Activated naive CD4-positive, alpha-beta T cell treated with anti-CD3 and anti-CD28 coated beads for 36 hours (primary cell): ENCODE data around the gene METTL16. TPM values are rescaled to one million over a fixed set of nuclear protein-coding genes. Genes with fewer than 3 reads are reported as not detected.

Experiments
- CTCF ChIA-PET: fragments of 350-600 bp; sonication (Branson Sonifier 250); formaldehyde crosslinking; loops from one replicate; lab custom pipeline; 2021; ENCODE audit warnings: antibody characterized with exemption; lab: Charles Lee
- DNase-seq: peaks from one replicate; pipeline ENCODE4 v3.0.0-alpha.2; 2020
- H3K27ac Mint-ChIP-seq: one replicate; pipeline ENCODE4 v1.8.0; 2021; ENCODE audit warnings: mild to moderate bottlenecking, mixed read lengths
- H3K27me3 Mint-ChIP-seq: one replicate; pipeline ENCODE4 v1.8.0; 2021; ENCODE audit warnings: low read depth, mixed read lengths
- H3K36me3 Mint-ChIP-seq: one replicate; pipeline ENCODE4 v1.8.0; 2021; ENCODE audit warnings: low read depth, mixed read lengths
- H3K4me1 Mint-ChIP-seq: one replicate; pipeline ENCODE4 v1.8.0; 2021; ENCODE audit warnings: low read depth, mixed read lengths
- H3K4me3 Mint-ChIP-seq: one replicate; pipeline ENCODE4 v1.8.0; 2021; ENCODE audit warnings: mild to moderate bottlenecking, moderate library complexity, mixed read lengths
- H3K9me3 Mint-ChIP-seq: one replicate; pipeline ENCODE4 v1.8.0; 2021; ENCODE audit warnings: mixed read lengths
- intact Hi-C: fragments of 100-400 bp; cut with micrococcal nuclease; formaldehyde crosslinking; loops from one replicate; pipeline ENCODE4 v1.15.1; 2023
- total RNA-seq, 2 experiments: library from RNA; stranded (reverse); gene quantifications; one replicate each; pipeline ENCODE4 v1.2.3, GENCODE V29; 2021

Gene METTL16
- total RNA-seq, 2 experiments from 2014 or later: 44.8 to 45.5 TPM

DNA sequence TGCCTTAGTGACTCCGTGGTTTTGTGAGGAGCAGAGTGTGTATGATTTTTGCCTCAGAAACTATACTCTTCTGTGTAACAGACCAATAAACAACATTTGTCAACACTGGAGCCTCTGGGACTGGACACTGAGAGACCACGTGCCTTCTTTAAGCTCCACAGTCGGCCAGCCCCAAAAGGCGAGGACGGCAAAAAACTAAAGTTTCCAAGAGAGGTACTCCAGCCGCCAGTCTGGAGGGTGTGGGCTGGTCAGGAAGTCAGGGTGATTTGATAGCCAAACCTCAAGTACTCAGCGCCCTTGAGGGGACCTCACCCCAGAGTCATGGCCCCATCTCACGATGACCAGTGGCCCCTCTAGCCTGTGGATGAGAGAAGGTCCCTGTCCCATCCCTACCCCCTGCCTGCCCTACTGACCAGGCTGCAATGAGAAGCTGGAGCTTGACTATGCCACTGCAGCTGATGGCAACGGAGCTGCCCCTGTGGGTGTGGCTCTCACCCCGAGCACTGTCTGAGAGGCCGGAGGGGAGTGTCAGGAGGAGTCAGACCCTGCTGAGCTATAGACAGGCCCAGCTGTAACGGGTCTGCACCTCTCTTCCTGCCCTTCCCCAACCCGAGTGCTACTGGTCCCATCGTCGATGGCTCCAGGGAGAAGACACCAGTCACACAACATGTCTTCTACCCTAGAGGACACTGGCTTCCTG, 130.6 kb downstream of the METTL16 start:
- CTCF ChIA-PET: interaction anchor here (0.5 to 7.2 kb wide), 10 partner anchors 11 to 176 kb away, joined by 3 to 247 read pairs (median 6); no protein-coding TSS in a partner anchor
- Mint-ChIP-seq H3K27me3 (no peaks in the 10 kb centered on the region), H3K4me3 (no peak overlapping the region), H3K27ac (no peak overlapping the region), H3K4me1 (no peaks in the 10 kb centered on the region), H3K9me3 (no peaks in the 10 kb centered on the region), H3K36me3 (no peaks in the 10 kb centered on the region)
- intact Hi-C loops: no loop called here
- no peak for DNase-seq

DNA sequence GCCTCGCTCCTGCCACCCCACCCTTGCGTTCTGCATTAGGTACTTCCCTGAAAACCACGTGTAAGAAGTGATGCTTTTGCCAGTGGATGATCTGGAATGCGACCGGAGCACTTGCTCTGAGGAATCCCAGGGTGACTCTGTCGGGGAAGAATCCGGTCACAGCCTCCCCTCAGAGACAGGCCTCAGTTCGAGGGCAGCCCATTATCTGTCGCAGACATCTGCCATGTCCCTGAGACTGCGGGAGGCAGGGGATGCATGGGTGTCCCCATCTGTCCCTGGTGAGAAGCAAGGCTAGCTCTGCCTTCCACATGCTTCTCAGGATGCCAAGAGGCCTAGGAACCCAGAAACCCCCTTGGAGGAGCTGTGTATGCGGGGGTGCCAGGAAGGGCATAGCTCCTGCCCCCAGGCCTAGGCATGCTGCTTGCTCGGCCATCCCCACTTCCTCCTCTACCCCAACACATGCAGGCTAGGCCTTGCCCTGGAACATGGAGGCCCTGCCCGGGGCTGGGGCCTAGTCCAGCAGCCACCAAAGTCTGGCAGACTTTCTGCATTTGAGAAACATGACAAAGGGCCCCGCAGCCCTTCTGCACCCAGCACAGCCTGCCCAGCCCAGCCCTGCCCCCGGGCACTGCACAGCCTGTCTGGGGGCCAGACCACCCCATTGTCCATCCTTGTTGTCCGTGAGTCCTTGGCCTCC, 131.3 kb downstream of the METTL16 start:
- DNase-seq: no peak
- CTCF ChIA-PET: interaction anchor here (7.2 kb wide), 1 partner anchor 37 kb away, joined by 247 read pairs; no protein-coding TSS in a partner anchor
- no peaks in the 10 kb centered on the region for H3K9me3 Mint-ChIP-seq
- no peaks in the 10 kb centered on the region for H3K4me1 Mint-ChIP-seq
- H3K36me3 Mint-ChIP-seq: no peaks in the 10 kb centered on the region
- H3K4me3 Mint-ChIP-seq: no peak overlapping the region
- H3K27ac Mint-ChIP-seq: no peak overlapping the region
- H3K27me3 Mint-ChIP-seq: no peaks in the 10 kb centered on the region
- intact Hi-C loops: no loop called here

DNA sequence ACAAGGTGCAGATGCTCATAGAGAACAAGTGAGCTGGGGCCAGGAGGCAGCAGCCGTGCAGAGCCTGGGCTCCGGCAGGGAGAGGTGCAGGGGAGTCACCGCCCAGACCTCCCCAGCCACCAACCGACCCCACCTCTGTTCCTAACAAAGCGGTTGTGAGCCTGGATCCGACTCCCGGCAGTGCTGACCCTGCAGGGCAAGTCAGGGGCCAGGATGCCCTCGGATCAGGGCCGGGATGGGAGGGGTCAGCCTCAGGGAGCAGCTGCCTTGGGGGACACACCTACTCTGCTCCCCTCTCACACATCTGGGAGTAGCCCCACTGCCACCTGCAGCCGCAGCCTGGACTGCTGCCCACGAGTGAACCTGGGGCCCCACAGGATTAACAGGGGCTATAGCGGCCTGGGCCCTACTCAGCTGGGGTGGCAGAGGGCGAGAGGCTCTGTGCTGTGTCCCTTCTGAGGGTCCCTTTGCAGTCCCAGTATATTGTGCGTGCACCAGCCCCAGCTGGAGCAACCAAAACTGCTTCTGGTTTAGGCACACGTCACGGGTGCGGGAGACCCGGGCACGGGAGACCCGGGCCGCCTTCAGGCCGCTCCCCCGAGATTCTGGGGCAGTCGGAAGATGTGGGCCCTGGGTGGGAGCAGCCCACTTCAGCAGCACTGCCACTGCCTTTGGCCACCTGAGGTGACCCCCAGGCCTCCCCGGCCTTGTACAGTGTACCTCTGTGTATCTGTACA, 132.0 kb downstream of the METTL16 start:
- Mint-ChIP-seq H3K27ac (no peak overlapping the region), H3K4me1 (no peaks in the 10 kb centered on the region), H3K36me3 (no peaks in the 10 kb centered on the region), H3K4me3 (no peak overlapping the region), H3K27me3 (no peaks in the 10 kb centered on the region), H3K9me3 (no peaks in the 10 kb centered on the region)
- CTCF ChIA-PET: interaction anchor here (1.1 to 7.2 kb wide), 2 partner anchors 36 to 38 kb away, joined by 5 to 247 read pairs; no protein-coding TSS in a partner anchor
- DNase-seq: no peak
- intact Hi-C loops: no loop called here

GRCh38 chr17:2378905-2379304, 132.8 kb downstream of the METTL16 start:
- DNase-seq: no peak
- intact Hi-C loops: no loop called here
- CTCF ChIA-PET: interaction anchor here (0.6 to 1.1 kb wide), 2 partner anchors 37 to 82 kb away, joined by 4 to 5 read pairs; no protein-coding TSS in a partner anchor
- H3K36me3 Mint-ChIP-seq: no peaks in the 10 kb centered on the region
- no peak overlapping the region for H3K4me3 Mint-ChIP-seq
- no peak overlapping the region for H3K27ac Mint-ChIP-seq
- H3K27me3 Mint-ChIP-seq: no peaks in the 10 kb centered on the region
- H3K4me1 Mint-ChIP-seq: no peaks in the 10 kb centered on the region
- H3K9me3 Mint-ChIP-seq: no peaks in the 10 kb centered on the region

DNA sequence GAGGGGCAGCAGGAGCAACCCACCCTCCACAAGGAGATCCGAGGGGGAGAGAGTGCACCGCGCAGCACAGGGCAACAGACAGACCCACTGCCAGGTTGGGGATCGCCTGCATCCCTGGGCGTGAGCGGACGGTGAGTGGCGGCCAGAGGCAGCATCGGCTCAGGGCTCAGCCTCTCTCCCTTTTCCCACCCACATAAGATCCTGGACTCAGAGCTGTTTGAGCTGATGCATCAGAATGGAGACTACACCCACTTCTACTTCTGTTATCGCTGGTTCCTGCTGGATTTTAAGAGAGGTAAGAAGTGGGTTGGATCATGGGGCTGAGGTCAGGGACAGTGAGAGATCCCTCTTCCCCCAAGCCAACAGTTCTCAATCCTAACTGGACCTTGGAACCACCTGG, 134.0 kb downstream of the METTL16 start:
- H3K27me3 Mint-ChIP-seq: no peaks in the 10 kb centered on the region
- H3K9me3 Mint-ChIP-seq: no peaks in the 10 kb centered on the region
- CTCF ChIA-PET: interaction anchor here (0.7 kb wide), 1 partner anchor 44 kb away, joined by 3 read pairs; no protein-coding TSS in a partner anchor
- H3K4me3 Mint-ChIP-seq: no peak overlapping the region
- H3K4me1 Mint-ChIP-seq: no peaks in the 10 kb centered on the region
- H3K27ac Mint-ChIP-seq: no peak overlapping the region
- intact Hi-C loops: no loop called here
- H3K36me3 Mint-ChIP-seq: no peaks in the 10 kb centered on the region
- DNase-seq: no peak

GRCh38 chr17:2376107-2376506, 135.6 kb downstream of the METTL16 start:
- Mint-ChIP-seq H3K27ac (no peak overlapping the region), H3K9me3 (no peaks in the 10 kb centered on the region), H3K36me3 (no peaks in the 10 kb centered on the region), H3K27me3 (no peaks in the 10 kb centered on the region), H3K4me3 (no peak overlapping the region), H3K4me1 (no peaks in the 10 kb centered on the region)
- CTCF ChIA-PET: interaction anchor here (1.2 kb wide), 1 partner anchor 40 kb away, joined by 4 read pairs; no protein-coding TSS in a partner anchor
- intact Hi-C loops: no loop called here
- DNase-seq: no peak

DNA sequence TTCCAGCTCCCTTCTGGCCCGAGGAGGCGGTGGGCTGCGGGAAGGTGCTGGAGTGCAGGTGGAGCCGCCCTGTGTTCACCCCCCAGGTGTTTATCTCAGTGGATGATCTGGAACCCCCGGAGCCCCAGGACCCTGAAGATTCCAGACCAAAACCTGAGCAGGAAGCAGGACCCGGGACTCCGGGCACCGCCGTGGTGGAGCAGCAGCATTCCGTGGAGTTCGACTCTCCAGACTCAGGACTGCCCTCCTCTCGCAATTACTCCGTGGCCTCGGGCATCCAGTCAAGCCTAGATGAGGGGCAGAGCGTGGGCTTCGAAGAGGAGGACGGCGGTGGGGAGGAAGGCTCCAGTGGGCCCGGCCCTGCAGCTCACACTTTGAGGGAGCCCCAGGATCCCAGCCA, 136.3 kb downstream of the METTL16 start:
- H3K9me3 Mint-ChIP-seq: no peaks in the 10 kb centered on the region
- no peaks in the 10 kb centered on the region for H3K36me3 Mint-ChIP-seq
- intact Hi-C loops: no loop called here
- H3K4me3 Mint-ChIP-seq: no peak overlapping the region
- no peak overlapping the region for H3K27ac Mint-ChIP-seq
- H3K27me3 Mint-ChIP-seq: no peaks in the 10 kb centered on the region
- no peak for DNase-seq
- H3K4me1 Mint-ChIP-seq: no peaks in the 10 kb centered on the region
- CTCF ChIA-PET: no interaction called here

GRCh38 chr17:2374549-2375285, 137.0 kb downstream of the METTL16 start:
- CTCF ChIA-PET: no interaction called here
- Mint-ChIP-seq H3K9me3 (no peaks in the 10 kb centered on the region), H3K36me3 (no peaks in the 10 kb centered on the region), H3K4me3 (no peak overlapping the region), H3K27ac (no peak overlapping the region), H3K4me1 (no peaks in the 10 kb centered on the region), H3K27me3 (no peaks in the 10 kb centered on the region)
- DNase-seq: no peak
- intact Hi-C loops: no loop called here

- CTCF ChIA-PET: interaction anchor here (0.9 kb wide), 1 partner anchor 9 kb away, joined by 3 read pairs; no protein-coding TSS in a partner anchor
- intact Hi-C loops: no loop called here
- H3K27me3 Mint-ChIP-seq: no peaks in the 10 kb centered on the region
- H3K9me3 Mint-ChIP-seq: no peaks in the 10 kb centered on the region
- DNase-seq: no peak
- H3K4me1 Mint-ChIP-seq: no peaks in the 10 kb centered on the region
- H3K27ac Mint-ChIP-seq: no peak overlapping the region
- H3K36me3 Mint-ChIP-seq: no peaks in the 10 kb centered on the region
- no peak overlapping the region for H3K4me3 Mint-ChIP-seq
These were observed 138.5 kb downstream of the METTL16 start for GRCh38 chr17:2373179-2373578.

DNA sequence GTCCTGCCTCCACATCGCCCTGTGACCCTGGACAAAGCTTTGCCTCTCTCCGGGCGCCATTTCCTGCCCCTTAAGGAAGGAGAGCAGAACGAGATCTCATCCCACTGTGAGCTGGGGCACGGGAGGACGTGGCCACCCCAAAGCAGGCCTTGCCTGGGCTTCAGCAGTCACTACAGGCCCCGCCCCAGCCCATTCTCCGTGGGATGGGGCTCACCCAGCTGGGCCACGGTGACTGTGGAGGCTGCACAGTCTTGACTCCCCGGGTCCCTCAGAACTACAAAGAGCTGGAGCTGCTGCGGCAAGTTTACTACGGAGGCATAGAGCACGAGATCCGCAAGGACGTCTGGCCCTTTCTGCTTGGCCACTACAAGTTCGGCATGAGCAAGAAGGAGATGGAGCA, 139.0 kb downstream of the METTL16 start:
- Mint-ChIP-seq H3K36me3 (no peaks in the 10 kb centered on the region), H3K27ac (no peak overlapping the region), H3K9me3 (no peaks in the 10 kb centered on the region), H3K27me3 (no peaks in the 10 kb centered on the region), H3K4me3 (no peak overlapping the region), H3K4me1 (no peaks in the 10 kb centered on the region)
- intact Hi-C loops: no loop called here
- no peak for DNase-seq
- CTCF ChIA-PET: interaction anchor here (0.9 kb wide), 1 partner anchor 10 kb away, joined by 3 read pairs; no protein-coding TSS in a partner anchor

DNA sequence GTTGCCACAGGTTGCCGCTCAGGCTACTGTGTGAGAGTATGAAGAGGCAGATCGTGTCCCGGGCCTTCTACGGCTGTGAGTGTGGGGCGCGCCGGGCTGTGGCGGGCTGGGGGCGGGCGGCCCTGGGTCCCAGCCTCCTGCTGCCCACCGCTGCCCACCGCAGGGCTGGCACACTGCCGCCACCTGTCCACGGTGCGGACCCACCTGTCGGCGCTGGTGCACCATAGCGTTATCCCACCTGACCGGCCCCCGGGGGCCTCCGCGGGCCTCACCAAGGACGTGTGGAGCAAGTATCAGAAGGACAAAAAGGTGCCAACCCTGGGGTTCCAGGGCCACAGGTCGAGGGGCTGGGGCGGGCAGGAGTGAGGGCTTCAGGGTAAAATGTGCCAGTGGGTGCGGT, 139.5 kb downstream of the METTL16 start:
- no peaks in the 10 kb centered on the region for H3K36me3 Mint-ChIP-seq
- H3K9me3 Mint-ChIP-seq: no peaks in the 10 kb centered on the region
- no peak overlapping the region for H3K4me3 Mint-ChIP-seq
- DNase-seq: no peak
- CTCF ChIA-PET: interaction anchor here (0.9 kb wide), 1 partner anchor 10 kb away, joined by 3 read pairs; no protein-coding TSS in a partner anchor
- no peaks in the 10 kb centered on the region for H3K27me3 Mint-ChIP-seq
- intact Hi-C loops: no loop called here
- H3K27ac Mint-ChIP-seq: no peak overlapping the region
- no peaks in the 10 kb centered on the region for H3K4me1 Mint-ChIP-seq
